Keratinocyte (primary cell): ENCODE measurements around the gene SLC1A2.

Source experiments
- EZH2 ChIP-seq: IDR thresholded peaks from one replicate; pipeline ENCODE4 v1.6.1; 2012; ENCODE audit warnings: inconsistent platforms, mild to moderate bottlenecking, low read length, moderate library complexity
- TF ChIP-seq, protein P1 (sequence below), 3 experiments: IDR thresholded peaks in 1 of 3; conservative IDR thresholded peaks in 1 of 3; optimal IDR thresholded peaks in 1 of 3; 2 replicates in 2 of 3; 3 replicates in 1 of 3; pipeline versions ENCODE3 to v1.5.1; 2011; ENCODE audit warnings: low read length in 3 of 3, mild to moderate bottlenecking in 3 of 3, moderate library complexity in 2 of 3, control low read depth in 1 of 3, inconsistent platforms in 1 of 3; ENCODE audit not compliant: insufficient read depth in 2 of 3; ENCODE audit errors: extremely low read depth in 1 of 3

DNA sequence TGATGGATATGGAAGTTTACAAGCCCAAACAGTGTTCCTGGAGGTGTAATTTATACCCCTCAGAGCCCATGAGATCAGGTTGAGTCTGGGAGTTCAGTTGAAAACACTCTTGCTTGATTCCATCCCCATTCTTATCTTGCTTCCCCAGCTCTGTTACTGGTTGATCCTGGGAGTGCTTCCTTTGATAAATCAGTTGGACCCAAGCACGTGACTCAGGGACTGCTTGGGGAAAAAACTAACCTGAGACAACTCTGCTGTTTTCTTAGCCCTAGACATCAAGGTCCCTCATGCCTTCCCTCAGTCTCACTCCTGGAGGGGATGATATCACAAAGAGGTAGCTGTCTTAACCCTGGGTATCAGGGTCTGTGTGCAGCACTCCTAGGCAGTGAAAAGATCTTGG lies 35.0 kb upstream of the SLC1A2 start:
- TF ChIP-seq, protein P1, sequence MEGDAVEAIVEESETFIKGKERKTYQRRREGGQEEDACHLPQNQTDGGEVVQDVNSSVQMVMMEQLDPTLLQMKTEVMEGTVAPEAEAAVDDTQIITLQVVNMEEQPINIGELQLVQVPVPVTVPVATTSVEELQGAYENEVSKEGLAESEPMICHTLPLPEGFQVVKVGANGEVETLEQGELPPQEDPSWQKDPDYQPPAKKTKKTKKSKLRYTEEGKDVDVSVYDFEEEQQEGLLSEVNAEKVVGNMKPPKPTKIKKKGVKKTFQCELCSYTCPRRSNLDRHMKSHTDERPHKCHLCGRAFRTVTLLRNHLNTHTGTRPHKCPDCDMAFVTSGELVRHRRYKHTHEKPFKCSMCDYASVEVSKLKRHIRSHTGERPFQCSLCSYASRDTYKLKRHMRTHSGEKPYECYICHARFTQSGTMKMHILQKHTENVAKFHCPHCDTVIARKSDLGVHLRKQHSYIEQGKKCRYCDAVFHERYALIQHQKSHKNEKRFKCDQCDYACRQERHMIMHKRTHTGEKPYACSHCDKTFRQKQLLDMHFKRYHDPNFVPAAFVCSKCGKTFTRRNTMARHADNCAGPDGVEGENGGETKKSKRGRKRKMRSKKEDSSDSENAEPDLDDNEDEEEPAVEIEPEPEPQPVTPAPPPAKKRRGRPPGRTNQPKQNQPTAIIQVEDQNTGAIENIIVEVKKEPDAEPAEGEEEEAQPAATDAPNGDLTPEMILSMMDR (optimal IDR thresholded peaks at IDR 0.05 in 1 of 3, IDR thresholded peaks at IDR 0.05 in 1 of 3, conservative IDR thresholded peaks at IDR 0.05 in 1 of 3; ENCODE audit: extremely low read depth in 1 of 3, insufficient read depth in 2 of 3, low read length in 3 of 3): no peak
- no peak for TF ChIP-seq EZH2
